HG03097 (cell line): Measurements from ENCODE around the gene ATF6B.

Source experiments
- ATAC-seq: cut with Tn5 transposase; IDR thresholded peaks from one replicate; pipeline ENCODE4 v1.9.1; 2021; ENCODE audit not compliant: unreplicated experiment, low FRiP score

ATF6B gene

DNA sequence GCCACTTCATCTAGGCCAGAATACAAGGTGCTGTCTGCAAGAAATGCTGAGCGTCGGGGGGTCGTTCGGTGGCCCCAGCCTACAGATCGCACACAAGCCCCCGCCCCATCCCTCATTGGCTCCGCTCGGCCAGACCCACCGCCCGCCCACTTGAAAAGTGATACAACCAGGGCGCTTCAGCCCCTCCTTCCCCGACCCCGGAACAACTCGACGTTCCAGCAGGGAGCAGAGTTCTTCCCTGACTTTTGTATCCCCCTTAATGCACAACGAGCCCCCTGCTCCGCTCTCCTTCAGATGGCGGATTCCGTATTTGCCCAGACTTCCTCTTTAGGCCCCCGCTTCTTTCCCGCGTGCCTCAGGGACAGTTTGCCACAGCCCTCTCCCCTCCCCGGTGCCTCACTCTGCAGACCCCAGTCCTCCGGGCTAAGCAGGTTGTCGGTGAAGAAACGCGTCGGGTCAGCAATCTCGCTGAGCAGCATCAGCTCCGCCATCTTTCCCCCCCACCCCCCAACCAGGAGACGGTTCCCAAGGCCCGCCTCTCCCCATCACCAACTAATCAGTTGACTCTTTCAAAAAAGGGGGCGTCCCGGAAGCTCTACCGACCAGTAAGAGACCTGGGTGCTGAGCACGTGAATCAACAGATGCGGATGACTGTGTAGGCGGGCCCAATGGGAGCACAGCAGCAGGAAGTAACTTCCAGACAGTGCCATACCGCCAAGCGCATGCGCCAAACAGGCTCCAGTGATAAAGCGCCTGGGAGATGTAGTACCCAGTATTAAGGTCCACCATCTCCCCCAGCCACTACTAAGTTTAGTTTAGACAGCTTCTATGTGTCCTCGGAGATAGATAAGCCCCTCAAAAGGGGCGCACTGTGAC is at the start of gene ATF6B:
ATF6B (minus strand) TSS at position 530 of the 876 bp plus-strand sequence; CDS start at position 491, 39 bp downstream.
- ATAC-seq, result peak; percentile 80

DNA sequence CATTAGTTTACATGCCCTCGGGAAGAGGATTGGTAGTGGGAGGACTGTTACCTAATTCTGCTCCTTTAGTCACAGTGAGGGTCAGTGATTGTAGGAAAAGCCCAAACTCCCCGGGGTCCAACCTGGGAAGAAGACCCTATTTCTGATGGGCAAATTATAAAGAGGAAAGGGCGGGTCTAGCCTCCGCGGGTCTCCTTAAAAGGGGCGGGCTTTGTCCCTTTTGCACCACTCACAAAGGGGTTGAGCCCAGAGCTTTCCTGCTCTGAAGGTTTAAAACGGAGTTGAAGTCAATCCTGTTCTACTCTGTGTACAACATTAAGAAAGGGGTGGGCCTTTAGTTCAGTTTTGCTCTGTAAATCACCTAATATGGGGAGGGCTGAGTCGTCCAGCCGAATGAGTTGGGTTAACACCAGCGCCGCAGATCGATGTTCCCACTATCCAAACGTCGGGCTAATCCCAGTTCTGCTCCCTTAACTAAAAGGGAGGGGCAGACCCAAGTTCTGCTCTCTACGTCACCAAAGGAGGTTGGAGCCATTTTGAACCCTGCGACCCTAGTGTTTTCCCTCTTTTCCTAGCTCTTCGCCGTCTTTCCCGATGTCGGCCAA is 49.2 kb upstream of the ATF6B start:
- peak; percentile 6 for ATAC-seq

DNA sequence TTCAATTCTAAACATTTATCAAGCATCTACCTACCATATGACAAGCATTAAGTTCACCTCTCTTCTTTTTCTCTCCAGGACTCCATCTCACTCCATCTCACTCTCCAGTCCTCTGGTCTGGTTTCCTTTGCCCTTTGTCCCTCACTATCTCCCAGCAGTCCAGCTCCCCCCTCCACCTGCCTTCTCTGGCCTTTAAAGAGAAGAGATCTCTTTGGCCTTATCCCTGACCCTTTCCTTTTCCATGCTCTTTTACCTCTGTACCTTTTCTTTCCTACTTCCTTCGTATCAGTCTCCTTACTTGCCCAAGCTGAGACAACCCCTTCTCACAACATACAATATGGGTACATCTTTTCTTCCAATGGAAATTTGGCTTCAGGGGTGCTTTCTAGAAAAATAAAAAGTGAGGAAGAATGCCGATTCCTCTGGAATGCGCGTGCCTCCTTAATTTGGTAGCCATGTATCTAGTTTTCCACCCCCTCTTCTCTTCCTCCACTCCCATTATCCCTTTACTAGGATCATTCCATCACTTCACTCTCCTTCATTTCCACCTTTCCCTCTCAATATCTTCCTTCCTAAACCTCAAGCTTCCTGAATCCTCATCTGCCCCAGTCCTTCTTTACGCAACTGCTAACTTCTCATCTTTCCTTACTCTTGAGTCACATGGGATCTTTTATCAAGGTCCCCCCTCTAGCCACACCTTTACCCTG is 48.6 kb upstream of the ATF6B start:
- ATAC-seq, result no peak

DNA sequence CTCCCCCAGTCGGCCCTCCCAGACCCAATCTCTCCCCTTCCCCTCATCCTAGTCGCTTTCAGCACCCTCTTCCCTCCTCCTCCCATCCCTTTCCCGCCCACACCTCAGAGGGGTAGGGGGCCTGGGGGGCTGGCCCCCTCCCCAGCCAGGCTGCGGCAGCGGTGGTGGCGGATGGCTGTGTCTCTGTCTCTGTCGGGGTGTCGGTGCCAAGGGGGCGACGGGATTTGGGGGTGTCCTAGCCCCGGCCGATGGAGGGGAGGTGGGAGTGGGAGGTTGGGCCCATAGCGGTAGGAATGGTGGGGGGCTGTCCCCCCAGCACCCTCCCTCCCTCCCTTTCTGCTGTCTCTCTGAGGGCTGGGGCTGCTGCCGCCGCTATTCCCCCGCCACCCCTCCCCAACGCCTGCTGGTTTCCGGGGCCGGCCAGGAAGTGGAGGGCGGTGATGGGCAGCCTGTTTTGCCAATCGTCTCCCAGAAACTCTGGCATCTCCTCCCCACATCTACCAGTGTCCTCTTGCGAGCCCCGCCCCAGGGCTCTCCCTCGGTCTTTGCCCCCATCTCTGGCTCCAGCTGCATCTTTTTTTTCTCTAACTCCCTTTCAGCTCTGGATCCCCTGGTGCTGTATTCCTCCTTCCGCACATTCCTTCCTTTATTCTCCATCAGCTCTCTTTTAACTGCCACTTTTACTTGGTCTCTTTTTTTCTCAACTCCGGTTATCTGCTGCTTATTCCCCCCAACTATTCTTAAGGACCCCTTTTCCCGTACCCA is 47.8 kb upstream of the ATF6B start, which contains the start of gene AGPAT1:
AGPAT1 (minus strand) TSS at position 374 of the 765 bp plus-strand sequence. CDS start 4,588 bp downstream, outside the sequence.
- ATAC-seq, result peak; percentile 27

DNA sequence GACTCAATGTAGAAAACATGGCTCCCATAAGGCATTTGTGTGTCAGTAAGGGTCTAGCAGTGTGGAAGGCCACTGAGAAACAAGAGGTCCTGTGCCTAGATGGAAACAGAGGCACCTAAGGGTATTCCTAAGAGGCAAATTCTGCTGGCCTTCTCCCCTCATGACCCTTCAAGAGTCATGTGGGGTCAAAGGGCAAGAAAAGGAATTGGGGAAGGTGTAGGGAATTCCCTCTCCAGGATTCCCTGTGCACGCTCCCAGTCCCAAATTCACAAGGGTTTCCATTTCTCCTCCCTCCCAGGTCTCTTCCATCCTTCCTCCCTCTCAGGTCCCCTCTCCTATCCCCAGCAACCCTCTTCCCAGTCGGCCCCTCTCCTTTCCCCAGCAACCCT is 47.3 kb upstream of the ATF6B start:
- no peak for ATAC-seq

DNA sequence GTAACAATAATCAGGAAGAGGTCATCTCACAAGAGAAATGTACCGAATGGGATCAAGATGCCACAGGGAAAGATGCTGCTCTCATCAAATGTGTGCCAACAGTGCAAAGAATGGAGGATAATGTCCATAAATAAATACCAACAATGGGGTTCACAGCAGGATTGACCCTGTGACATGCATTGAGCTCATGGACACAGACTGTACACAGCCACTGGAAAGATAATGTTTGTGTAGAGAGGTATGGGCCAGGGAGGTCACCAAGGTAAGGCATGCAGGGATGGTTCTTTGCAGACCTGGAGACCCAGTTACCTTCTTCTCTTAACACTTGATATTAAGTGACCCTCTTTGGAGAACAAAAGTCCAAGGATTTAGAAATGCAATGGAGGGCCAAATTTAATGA is 46.4 kb upstream of the ATF6B start:
- no peak for ATAC-seq

DNA sequence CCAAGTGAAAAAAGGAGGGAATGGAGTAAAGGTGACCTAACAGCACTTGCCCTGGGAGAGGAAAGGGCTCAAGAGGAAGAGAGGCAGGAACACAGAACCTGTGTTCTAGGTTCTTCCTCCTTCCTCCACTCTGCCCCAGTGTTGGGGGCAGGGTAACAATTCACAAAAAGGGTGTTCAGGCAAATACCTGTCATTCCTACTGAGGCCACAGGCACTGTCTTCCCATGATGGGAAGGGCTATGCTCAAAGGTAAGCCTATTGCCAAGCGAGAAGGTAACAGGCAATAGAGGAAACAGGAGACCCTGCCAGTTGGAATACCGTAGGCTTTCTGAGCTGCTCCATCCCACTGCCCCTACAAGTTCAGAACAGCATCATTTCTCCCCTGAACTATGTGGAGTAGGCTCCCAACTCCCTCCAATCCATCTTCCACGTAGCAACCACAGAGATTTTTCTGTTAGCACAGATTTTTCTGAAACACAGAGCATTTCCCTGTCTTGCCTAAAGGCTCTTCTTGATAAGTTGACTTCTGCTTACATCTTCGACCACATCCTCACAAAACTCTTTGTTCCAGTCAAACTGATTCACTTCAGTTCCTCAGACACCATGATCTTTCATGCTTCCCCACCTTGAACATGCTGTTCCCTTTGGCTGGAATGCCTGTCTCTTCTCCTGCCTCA is 45.1 kb upstream of the ATF6B start:
- no peak for ATAC-seq

DNA sequence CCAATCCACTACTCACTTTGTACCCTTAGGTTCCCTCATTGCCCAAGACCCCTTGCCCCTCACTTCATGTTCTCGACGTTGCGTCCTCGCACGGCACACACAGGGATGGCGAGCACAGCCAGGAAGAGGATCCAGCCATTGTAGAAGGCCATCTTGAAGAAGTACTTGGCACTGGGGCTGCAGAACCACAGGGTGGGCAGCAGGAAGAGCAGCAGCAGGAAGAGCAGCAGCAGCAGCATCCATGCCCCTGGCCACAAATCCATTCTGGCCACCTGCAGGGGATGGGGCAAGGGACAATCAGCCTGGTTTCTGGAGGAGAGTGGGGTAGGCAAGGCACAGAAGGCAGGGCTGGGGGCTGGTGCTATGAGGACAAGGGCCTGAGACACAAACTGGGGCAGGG is 43.2 kb upstream of the ATF6B start:
- ATAC-seq, result no peak

DNA sequence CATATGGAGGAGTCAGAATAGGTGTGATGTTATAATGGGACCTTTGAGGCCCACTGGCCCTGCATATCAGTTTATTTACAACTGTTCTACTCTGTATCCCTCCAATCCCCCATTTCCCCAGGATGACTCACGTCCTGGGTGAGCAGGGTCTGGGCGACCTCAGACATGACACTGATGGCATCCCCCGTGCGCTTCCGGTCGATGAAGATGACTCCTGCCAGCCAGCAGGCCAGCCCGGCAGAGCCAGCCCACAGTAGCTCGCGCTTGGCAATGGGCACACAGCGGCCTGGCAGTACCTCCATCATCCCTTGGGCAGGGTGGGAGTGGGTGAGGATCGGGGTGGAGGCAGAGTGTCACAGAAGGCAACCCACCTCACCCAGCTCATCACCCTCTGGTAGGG is 42.2 kb upstream of the ATF6B start:
- ATAC-seq, result no peak

DNA sequence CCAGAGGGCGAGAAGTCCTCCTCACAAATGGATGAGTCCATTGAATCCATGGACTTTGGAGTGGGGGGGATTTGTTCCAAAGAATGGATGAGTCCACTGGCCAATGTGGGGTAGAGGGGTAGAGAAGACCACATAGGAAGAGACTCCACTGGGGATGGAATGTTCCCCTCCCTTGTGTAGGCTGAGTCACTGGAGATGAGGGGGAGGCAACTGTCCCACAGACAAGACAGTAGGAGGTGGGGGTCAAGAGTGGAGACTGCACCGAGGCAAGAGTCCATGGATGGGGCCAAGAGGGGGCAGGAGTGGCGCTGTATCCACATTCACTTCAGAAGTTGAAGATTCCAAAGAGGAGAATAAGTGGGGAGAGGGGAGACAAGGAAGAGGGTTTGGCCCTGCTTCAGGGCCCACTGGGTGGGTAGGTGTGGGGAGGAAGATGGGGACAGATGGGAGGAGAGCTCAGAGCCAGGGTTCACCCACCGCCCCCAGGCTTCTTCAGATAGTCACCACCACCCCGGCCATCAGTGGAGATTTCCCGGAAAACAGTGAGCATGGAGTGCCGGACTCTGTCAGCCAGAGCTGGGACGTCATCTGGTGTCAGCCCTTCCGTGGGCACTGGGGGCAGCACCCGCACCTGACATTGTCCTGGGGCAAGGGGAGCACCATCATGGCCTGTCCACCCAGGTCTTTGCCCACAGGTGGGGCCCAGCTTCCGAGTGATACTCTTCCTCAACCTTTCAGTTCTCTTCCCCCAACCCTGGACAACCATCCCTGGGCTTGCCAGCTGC is 41.0 kb upstream of the ATF6B start:
- no peak for ATAC-seq

DNA sequence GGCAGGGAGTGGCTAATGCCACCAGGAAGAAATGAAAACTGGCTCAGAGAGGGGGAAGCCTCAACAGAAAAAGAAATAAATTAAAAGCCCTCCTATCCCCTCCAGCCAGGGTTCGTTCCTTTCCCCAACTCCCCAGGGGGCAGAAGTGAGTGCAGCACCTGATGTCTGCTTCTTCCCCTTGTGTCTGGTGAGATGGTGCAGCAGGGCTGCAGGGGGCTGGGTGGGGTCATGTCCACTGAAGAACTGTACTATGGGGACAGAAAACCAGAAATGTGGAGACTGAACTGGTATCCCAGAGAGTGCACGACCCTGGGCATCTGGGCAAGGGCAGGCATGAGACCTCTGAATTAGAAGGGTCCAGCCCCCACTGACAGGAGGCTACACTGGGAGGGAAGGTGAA is 40.3 kb upstream of the ATF6B start:
- no peak for ATAC-seq

DNA sequence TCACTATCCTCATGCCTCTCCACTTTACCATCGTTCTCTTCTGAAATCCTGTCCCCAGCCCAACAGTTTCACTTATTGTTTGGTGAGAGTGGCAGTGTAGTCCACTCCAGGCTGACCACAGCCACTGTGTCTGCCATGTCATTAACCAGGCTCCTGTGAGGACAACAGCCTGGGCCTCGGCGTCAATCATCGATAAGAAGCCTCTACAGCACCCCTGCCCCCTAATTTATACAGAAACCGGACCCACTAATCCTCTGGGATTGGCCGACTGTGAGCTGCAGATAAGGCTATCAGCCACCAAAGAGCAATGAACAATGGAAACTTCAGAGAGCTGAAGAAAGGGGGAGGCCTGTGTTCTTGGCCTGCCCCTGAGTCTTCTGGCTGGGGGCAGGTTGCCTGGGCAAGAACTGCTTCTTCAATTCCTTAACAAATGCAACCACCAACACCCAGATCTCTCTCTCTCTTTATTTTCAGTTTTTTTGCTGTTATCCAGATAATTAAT is 39.8 kb upstream of the ATF6B start:
- no peak for ATAC-seq

DNA sequence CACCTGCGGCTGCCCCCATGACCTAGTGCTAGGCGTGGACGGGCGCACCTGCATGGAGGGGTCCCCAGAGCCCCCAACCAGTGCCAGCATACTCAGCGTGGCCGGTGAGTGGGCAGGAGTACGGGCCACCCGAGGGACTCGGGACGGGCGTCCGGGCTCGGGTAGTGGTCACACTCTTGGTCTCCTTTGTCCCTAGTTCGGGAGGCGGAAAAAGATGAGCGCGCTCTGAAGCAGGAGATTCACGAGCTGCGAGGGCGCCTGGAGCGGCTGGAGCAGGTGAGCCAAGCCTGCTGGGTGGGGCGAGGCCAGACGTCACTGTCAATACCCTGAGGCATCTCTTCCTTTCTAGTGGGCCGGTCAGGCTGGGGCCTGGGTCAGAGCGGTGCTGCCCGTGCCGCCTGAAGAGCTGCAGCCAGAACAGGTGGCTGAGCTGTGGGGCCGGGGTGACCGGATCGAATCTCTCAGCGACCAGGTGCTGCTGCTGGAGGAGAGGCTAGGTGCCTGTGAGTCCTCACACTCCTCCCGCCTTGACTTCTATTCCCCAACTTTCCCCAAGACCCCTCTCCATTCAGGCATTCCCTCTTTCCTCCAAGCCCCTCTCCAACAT is 39.2 kb upstream of the ATF6B start:
- no peak for ATAC-seq

DNA sequence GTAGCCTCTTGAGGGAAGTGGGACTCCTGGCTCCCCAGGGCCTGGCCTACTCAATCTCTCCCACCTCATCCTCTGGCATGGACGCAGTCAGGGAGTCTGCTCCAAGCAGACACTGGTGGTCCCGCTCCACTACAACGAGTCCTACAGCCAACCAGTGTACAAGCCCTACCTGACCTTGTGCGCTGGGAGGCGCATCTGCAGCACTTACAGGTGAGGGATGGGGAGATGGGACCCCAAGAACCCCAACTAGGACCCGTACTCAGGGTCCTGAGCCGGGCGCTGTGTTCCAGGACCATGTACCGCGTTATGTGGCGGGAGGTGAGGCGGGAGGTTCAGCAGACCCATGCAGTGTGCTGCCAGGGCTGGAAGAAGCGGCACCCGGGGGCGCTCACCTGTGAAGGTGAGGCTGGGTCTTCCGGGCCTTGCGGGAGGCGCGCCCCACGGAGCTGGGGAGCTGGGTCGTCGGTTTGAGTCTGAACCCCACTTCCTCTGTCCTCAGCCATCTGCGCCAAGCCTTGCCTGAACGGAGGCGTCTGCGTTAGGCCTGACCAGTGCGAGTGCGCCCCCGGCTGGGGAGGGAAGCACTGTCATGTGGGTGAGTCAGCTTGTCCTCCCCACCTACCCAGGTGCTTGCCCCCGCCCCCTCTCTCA is 38.5 kb upstream of the ATF6B start:
- no peak for ATAC-seq

DNA sequence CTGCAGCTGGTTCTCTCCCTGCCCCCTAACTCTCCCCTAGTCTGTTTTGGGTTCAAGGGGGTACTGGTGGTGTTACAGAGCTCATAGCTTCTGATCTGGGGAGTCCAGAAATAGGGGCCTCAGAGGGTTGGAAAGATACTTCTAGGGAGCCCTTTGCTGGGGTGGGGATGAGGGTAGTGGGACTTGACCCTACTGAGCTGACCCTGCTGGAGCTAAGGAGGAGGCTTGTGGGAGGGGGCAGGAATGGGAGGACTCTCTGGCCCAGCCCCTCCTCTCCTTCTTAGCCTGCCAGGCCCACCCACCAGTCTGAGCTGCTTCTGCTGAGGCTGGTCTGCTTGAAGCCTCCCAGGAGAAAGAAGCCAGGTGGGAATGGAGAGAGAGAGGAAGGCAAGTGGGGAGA is 36.2 kb upstream of the ATF6B start, which contains the start of gene EGFL8:
EGFL8 (plus strand) TSS at position 301 of the 400 bp plus-strand sequence. CDS start 1,571 bp downstream, outside the sequence.
- ATAC-seq, result no peak

DNA sequence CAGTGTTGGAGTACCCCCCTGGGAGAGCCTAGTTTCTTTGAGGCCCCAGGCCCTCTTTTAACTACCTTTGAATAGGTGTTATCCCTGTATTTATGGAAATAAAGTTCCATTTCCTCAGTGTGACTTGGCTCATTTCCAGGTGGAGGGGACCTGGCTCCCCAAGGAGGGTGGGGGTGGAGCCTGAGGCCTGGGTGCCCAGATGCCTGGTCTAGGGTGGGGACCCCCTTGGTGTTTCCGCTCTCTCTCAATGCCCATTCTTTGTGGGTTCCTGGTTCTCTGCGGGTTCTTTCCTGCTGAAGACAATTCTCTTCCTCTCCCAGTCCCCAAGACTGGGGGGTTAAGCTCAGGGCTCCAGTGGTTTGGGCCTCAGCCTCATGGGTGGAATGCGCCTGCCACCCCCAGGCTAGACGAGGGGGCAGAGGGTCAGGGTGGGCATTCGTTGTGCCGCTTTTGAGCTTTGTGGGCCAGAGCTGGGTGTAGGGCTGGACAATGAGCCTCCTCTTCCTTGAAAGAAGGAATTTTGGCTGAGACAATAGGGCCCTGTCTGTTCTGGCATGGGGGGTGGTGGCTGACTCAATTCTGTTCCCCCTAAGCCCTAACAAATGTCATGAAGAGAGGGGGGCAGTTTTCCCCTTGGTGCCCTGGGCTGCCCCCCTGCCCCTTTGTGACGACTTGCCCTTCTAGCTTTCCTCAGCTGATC is 35.7 kb upstream of the ATF6B start:
- no peak for ATAC-seq

DNA sequence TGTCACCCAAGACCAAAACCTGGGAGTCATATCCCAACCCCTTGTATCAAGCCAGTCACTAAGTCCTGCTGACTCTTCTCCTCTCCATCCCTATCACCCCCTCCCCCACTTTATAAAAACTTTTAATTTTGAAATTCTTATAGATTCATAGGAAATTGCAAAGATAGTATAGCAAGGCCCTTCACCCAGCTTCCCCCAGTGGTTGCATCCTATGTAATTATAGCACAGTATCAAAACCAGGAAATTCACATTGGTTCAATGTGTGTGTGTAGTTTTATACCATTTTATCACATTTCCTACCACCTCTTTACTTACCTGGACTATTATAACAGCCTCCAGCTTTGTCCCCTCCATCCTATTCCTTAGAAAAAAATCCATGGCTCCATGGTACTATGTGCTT is 30.0 kb upstream of the ATF6B start:
- ATAC-seq, result no peak

DNA sequence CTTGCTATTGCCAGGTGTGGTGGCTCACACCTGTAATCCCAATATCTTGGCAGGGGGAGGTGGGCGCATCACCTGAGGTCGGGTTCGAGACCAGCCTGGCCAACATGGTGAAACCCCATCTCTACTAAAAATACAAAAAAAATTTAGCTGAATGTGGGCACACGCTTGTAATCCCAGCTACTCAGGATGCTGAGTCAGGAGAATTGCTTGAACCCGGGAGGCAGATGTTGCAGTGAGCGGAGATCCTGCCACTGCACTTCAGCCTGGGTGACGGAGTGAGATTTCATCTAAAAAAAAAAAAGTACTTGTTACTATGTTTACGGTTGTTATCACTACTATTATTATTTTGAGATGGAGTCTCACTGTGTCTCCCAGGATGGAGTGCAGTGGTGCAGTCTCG is 28.8 kb upstream of the ATF6B start:
- ATAC-seq, result no peak
